Calu3 (cell line): ENCODE results near the gene C7orf33. TPM values are rescaled to one million over a fixed set of nuclear protein-coding genes. Genes with fewer than 3 reads are reported as not detected.

Experiments
- Bru-seq: library from RNA; stranded (reverse); fragments of 400-500 nt; gene quantifications from one replicate; lab custom pipeline; 2021; lab: Mats Ljungman, UMichigan
- BruChase-seq, 2 experiments: library from RNA; stranded (reverse); fragments of 400-500 nt; gene quantifications; one replicate each; lab custom pipeline; 2021; lab: Mats Ljungman, UMichigan
- BruUV-seq: library from RNA; stranded (reverse); fragments of 400-500 nt; replicated peaks from 2 replicates; lab custom pipeline; 2021; lab: Mats Ljungman, UMichigan
- CTCF ChIA-PET: fragments of 300-600 bp; sonication (Branson Sonifier 250); formaldehyde crosslinking; loops from one replicate; lab custom pipeline; 2022; ENCODE audit warnings: antibody characterized with exemption; lab: Charles Lee
- DNase-seq: peaks from one replicate; pipeline ENCODE4 v3.0.0; 2022
- H3K27ac Mint-ChIP-seq: one replicate; pipeline ENCODE4 v1.8.0; 2022; ENCODE audit warnings: mixed read lengths; ENCODE audit not compliant: unreplicated experiment
- H3K27me3 Mint-ChIP-seq: one replicate; pipeline ENCODE4 v1.8.0; 2022; ENCODE audit warnings: mixed read lengths; ENCODE audit not compliant: unreplicated experiment
- H3K36me3 Mint-ChIP-seq: one replicate; pipeline ENCODE4 v1.8.0; 2022; ENCODE audit warnings: mild to moderate bottlenecking, moderate library complexity, mixed read lengths; ENCODE audit not compliant: insufficient read depth, unreplicated experiment
- H3K4me1 Mint-ChIP-seq: one replicate; pipeline ENCODE4 v1.8.0; 2022; ENCODE audit warnings: mild to moderate bottlenecking, low read depth, mixed read lengths; ENCODE audit not compliant: unreplicated experiment
- H3K4me3 Mint-ChIP-seq: one replicate; pipeline ENCODE4 v1.8.0; 2022; ENCODE audit warnings: mild to moderate bottlenecking, low read depth, moderate library complexity, mixed read lengths; ENCODE audit not compliant: unreplicated experiment
- H3K9me3 Mint-ChIP-seq: one replicate; pipeline ENCODE4 v1.8.0; 2022; ENCODE audit warnings: low read depth, mixed read lengths; ENCODE audit not compliant: unreplicated experiment
- CTCF ChIP-seq: fragments of 200-600 bp; IDR thresholded peaks from one replicate; pipeline ENCODE4 v1.8.0; 2022; ENCODE audit warnings: antibody characterized with exemption; ENCODE audit not compliant: unreplicated experiment
- intact Hi-C: fragments of 100-400 bp; cut with micrococcal nuclease; formaldehyde crosslinking; loops from one replicate; pipeline ENCODE4 v1.10.0; 2022; ENCODE audit not compliant: unreplicated experiment
- long read RNA-seq: library from polyadenylated mRNA; stranded (forward); transcript quantifications from one replicate; pipeline ENCODE4 v2.0.0, GENCODE V29; 2022
- total RNA-seq: library from RNA; stranded (reverse); gene quantifications from 2 replicates; pipeline ENCODE4 v1.2.3, GENCODE V29; 2022

C7orf33 gene
- total RNA-seq (not detected in 2 replicates), Bru-seq, nascent RNA (not detected), BruChase-seq, experiment 1, labeled RNA remaining after a 6-hour chase (not detected), BruChase-seq, experiment 2, labeled RNA remaining after a 2-hour chase (not detected)
- long read RNA-seq, result 0 reads

- CTCF ChIA-PET, result no interaction called here
- no peaks in the 10 kb centered on the region for H3K36me3 Mint-ChIP-seq
- no peak within 1 kb of the TSS for H3K27ac Mint-ChIP-seq
- H3K4me3 Mint-ChIP-seq, result no peak within 1 kb of the TSS
- H3K27me3 Mint-ChIP-seq, result peaks cover 65% of the 10 kb centered on the region
- no peaks in the 10 kb centered on the region for H3K4me1 Mint-ChIP-seq
- no TSS peak for BruUV-seq
- no peak for TF ChIP-seq CTCF
- DNase-seq, result no peak
- intact Hi-C loops, result no loop called here
- no peaks in the 10 kb centered on the region for H3K9me3 Mint-ChIP-seq
Observed at GRCh38 chr7:148590471-148590870, at the start of gene C7orf33. Gene C7orf33 (plus strand): TSS chr7:148590766. CDS start chr7:148590926, 160 bp downstream.

GRCh38 chr7:148541891-148542504, 48.6 kb upstream of the C7orf33 start:
- DNase-seq, result no peak
- H3K27ac Mint-ChIP-seq, result no peak overlapping the region
- CTCF ChIA-PET, result no interaction called here
- intact Hi-C loops, result no loop called here
- no peak overlapping the region for H3K4me3 Mint-ChIP-seq
- H3K27me3 Mint-ChIP-seq, result peaks cover 40% of the 10 kb centered on the region
- no TSS peak for BruUV-seq
- no peaks in the 10 kb centered on the region for H3K9me3 Mint-ChIP-seq
- H3K36me3 Mint-ChIP-seq, result no peaks in the 10 kb centered on the region
- no peaks in the 10 kb centered on the region for H3K4me1 Mint-ChIP-seq
- no peak for TF ChIP-seq CTCF

GRCh38 chr7:148543302-148543701, 47.3 kb upstream of the C7orf33 start:
- Mint-ChIP-seq H3K27ac (no peak overlapping the region), H3K4me1 (no peaks in the 10 kb centered on the region), H3K4me3 (no peak overlapping the region), H3K9me3 (peaks cover under 1% of the 10 kb centered on the region), H3K27me3 (peaks cover 37% of the 10 kb centered on the region), H3K36me3 (no peaks in the 10 kb centered on the region)
- no TSS peak for BruUV-seq
- CTCF ChIA-PET, result no interaction called here
- intact Hi-C loops, result no loop called here
- TF ChIP-seq CTCF, result no peak
- no peak for DNase-seq

- no peaks in the 10 kb centered on the region for H3K36me3 Mint-ChIP-seq
- H3K4me1 Mint-ChIP-seq, result no peaks in the 10 kb centered on the region
- peaks cover 3% of the 10 kb centered on the region for H3K9me3 Mint-ChIP-seq
- BruUV-seq, result no TSS peak
- DNase-seq, result no peak
- CTCF ChIA-PET, result no interaction called here
- H3K27ac Mint-ChIP-seq, result no peak overlapping the region
- intact Hi-C loops, result no loop called here
- H3K4me3 Mint-ChIP-seq, result no peak overlapping the region
- peaks cover 30% of the 10 kb centered on the region for H3K27me3 Mint-ChIP-seq
- TF ChIP-seq CTCF, result no peak
Observed at GRCh38 chr7:148545172-148545571, 45.4 kb upstream of the C7orf33 start.
